Measurements from ENCODE around the gene WIPI1.

- no peak for TF ChIP-seq CTCF (IDR thresholded peaks at IDR 0.05)
- TF ChIP-seq POLR2A (IDR thresholded peaks at IDR 0.05): no peak
Observed at GRCh38 chr17:68384471-68384870, 72.8 kb downstream of the WIPI1 start.

All from tibial nerve (tissue), 3 donors.